OCI-LY1 (cell line): Measurements from ENCODE around the gene CARMIL1.
"Not testable (repeated sequence)": the region's sequence is repeated elsewhere in the genome, so short reads cannot be mapped to it uniquely, and the experiment has no call there.

Experiments used
- CTCF ChIP-seq: fragments of 200-600 bp; sonication (generic), shearing (Covaris generic); IDR thresholded peaks from 2 replicates; pipeline ENCODE4 v1.5.1; 2017; ENCODE audit warnings: mild to moderate bottlenecking, antibody characterized with exemption, low read length, moderate library complexity, mixed read lengths
- EZH2 ChIP-seq: fragments of 200-600 bp; sonication (generic), shearing (Covaris generic); IDR thresholded peaks from 2 replicates; pipeline ENCODE4 v1.8.0; 2017; ENCODE audit warnings: borderline replicate concordance, mixed run types, mild to moderate bottlenecking, antibody characterized with exemption, low read length, moderate library complexity, mixed read lengths

GRCh38 chr6:25298523-25298865, 19.3 kb downstream of the CARMIL1 start:
- not testable (repeated sequence) for TF ChIP-seq CTCF, EZH2
